SU-DHL-6 (cell line): ENCODE results near the gene TDRD7.

Experiments
- EZH2phosphoT487 ChIP-seq: fragments of 200-600 bp; sonication (generic), shearing (Covaris generic); conservative IDR thresholded peaks from 2 replicates; pipeline ENCODE4 v1.6.1; 2018; ENCODE audit warnings: mild to moderate bottlenecking, antibody characterized with exemption, low read length, moderate library complexity, mixed read lengths
- TF ChIP-seq, protein P1 (sequence below): fragments of 200-600 bp; sonication (generic); IDR thresholded peaks from one replicate; pipeline ENCODE4 v1.5.1; 2017; ENCODE audit warnings: antibody characterized with exemption, mild to moderate bottlenecking, low read length, moderate library complexity; ENCODE audit not compliant: insufficient read depth, poor library complexity, severe bottlenecking

- TF ChIP-seq, protein P1, sequence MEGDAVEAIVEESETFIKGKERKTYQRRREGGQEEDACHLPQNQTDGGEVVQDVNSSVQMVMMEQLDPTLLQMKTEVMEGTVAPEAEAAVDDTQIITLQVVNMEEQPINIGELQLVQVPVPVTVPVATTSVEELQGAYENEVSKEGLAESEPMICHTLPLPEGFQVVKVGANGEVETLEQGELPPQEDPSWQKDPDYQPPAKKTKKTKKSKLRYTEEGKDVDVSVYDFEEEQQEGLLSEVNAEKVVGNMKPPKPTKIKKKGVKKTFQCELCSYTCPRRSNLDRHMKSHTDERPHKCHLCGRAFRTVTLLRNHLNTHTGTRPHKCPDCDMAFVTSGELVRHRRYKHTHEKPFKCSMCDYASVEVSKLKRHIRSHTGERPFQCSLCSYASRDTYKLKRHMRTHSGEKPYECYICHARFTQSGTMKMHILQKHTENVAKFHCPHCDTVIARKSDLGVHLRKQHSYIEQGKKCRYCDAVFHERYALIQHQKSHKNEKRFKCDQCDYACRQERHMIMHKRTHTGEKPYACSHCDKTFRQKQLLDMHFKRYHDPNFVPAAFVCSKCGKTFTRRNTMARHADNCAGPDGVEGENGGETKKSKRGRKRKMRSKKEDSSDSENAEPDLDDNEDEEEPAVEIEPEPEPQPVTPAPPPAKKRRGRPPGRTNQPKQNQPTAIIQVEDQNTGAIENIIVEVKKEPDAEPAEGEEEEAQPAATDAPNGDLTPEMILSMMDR, result no peak
- no peak for TF ChIP-seq EZH2phosphoT487
Observed at GRCh38 chr9:97373331-97373730, 38.6 kb upstream of the TDRD7 start.
